ENCODE measurements around the gene TVP23C. TPM values are rescaled to one million over a fixed set of nuclear protein-coding genes. Genes with fewer than 3 reads are reported as not detected.

The TVP23C gene
- total RNA-seq, 1 experiment from 2014 or later, result 15.3 TPM

DNA sequence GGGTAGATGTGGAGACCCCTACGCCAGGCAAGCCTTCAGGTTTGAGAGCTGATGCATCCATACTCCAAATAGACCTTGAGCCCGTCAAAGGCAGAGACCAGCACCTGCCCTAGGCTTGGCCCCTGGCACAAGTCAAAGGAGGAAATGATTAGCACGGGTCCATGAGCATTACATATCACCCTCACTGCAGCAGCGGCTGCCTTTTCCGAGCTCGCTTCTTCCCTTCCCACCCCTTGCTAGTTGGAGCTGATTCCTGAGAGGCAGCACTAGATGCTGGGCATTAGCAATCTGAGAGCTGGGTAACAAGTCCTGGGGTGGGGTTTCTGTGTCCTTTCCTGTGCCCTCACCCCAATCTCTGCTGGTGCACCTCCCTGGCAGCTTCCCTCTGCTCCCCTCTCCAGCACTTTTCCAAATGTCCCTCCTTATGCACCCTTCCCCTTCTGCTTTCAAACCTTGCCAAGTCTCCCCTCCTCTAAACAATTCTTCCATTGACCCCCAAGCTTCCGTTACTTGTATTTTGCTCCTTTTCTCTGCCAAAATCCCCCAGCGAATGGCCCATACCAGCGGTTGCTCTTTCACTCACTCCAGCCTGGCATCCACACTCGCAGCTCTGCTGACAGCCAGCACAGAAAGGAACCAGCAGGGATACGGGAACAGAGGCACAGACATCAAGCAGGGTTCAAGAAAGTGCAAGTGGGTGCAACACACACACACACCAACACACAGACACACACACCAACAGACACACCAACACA lies 98.9 kb downstream of the TVP23C start:
- TF ChIP-seq, protein P1, sequence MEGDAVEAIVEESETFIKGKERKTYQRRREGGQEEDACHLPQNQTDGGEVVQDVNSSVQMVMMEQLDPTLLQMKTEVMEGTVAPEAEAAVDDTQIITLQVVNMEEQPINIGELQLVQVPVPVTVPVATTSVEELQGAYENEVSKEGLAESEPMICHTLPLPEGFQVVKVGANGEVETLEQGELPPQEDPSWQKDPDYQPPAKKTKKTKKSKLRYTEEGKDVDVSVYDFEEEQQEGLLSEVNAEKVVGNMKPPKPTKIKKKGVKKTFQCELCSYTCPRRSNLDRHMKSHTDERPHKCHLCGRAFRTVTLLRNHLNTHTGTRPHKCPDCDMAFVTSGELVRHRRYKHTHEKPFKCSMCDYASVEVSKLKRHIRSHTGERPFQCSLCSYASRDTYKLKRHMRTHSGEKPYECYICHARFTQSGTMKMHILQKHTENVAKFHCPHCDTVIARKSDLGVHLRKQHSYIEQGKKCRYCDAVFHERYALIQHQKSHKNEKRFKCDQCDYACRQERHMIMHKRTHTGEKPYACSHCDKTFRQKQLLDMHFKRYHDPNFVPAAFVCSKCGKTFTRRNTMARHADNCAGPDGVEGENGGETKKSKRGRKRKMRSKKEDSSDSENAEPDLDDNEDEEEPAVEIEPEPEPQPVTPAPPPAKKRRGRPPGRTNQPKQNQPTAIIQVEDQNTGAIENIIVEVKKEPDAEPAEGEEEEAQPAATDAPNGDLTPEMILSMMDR (IDR thresholded peaks at IDR 0.05; ENCODE audit: insufficient read depth in 1 of 2, low read depth in 1 of 2, low read length in 1 of 2, severe bottlenecking in 1 of 2, unreplicated experiment in 1 of 2), result no peak
- H3K36me3 ChIP-seq (ENCODE audit: control insufficient read depth, insufficient read depth, low read length), result no peaks in the 10 kb centered on the region
- H3K4me1 ChIP-seq, result no peaks in the 10 kb centered on the region
- H3K4me3 ChIP-seq (ENCODE audit: low read depth, low read length), result no peak overlapping the region
- no peak for DNase-seq
- H3K9me3 Mint-ChIP-seq (ENCODE audit: unreplicated experiment), result no peaks in the 10 kb centered on the region
- H3K27me3 Mint-ChIP-seq (ENCODE audit: insufficient read depth, unreplicated experiment), result no peaks in the 10 kb centered on the region
- BruUV-seq (replicated peaks), result no TSS peak
- no peaks in the 10 kb centered on the region for H3K36me3 Mint-ChIP-seq (ENCODE audit: insufficient read depth, unreplicated experiment)
- ChIA-PET CTCF (interaction anchor here (0.5 to 0.6 kb wide), 2 partner anchors 25 to 431 kb away, joined by 3 read pairs; no protein-coding TSS in a partner anchor), POLR2A (no interaction called here)
- peaks cover 16% of the 10 kb centered on the region for H3K4me1 Mint-ChIP-seq (ENCODE audit: low read depth, unreplicated experiment)
- no peaks in the 10 kb centered on the region for H3K9me3 ChIP-seq
- intact Hi-C loops (cut with micrococcal nuclease; ENCODE audit: unreplicated experiment), result no loop called here
- no peaks in the 10 kb centered on the region for H3K27me3 ChIP-seq (replicated peaks; ENCODE audit: control insufficient read depth, insufficient read depth, low read length)
- H3K4me3 Mint-ChIP-seq (ENCODE audit: unreplicated experiment), result no peak overlapping the region
- no peak overlapping the region for H3K27ac Mint-ChIP-seq (ENCODE audit: unreplicated experiment)

DNA sequence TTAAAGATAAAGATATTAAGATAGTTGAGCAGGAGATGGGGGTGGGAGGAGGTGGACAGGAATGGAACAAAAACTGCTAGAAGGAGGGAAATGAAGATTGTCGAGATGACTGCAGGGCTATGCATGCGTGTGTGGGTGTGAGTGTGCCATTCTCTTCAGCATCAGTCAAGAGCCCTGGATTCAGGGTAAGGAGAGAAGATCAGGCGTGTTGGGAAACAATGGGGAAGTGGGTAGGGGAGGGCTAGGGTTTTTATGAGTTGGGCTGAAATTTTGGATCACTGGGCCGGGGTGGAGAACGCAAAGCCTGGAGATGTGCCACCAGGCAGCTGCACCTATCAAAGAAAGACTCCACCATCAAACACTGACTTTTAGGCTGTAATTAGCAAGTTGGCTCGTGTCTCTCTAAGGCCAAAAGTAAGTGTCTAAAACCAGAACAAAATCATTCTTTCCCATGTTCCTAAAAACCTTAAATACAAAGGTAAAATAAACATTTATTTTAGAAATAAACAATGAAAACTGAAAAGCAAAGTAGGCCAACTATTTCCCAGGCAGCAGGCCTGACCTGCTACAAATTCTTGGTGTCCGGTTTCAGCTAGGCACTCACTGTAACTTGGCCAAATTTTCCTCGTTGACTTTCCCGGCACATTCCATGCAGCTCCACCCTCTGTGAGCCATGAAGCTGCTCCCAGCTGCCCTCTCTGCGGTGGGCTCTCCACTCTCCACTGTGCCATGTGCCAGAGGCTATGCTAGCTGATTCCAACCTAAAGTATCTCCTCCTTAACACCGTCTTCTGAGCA lies 100.1 kb downstream of the TVP23C start:
- intact Hi-C loops (cut with micrococcal nuclease; ENCODE audit: unreplicated experiment), result no loop called here
- no peaks in the 10 kb centered on the region for H3K27me3 ChIP-seq (replicated peaks; ENCODE audit: control insufficient read depth, insufficient read depth, low read length)
- no peaks in the 10 kb centered on the region for H3K36me3 ChIP-seq (ENCODE audit: control insufficient read depth, insufficient read depth, low read length)
- no peak overlapping the region for H3K27ac Mint-ChIP-seq (ENCODE audit: unreplicated experiment)
- no peaks in the 10 kb centered on the region for H3K9me3 ChIP-seq
- H3K36me3 Mint-ChIP-seq (ENCODE audit: insufficient read depth, unreplicated experiment), result no peaks in the 10 kb centered on the region
- no peaks in the 10 kb centered on the region for H3K27me3 Mint-ChIP-seq (ENCODE audit: insufficient read depth, unreplicated experiment)
- BruUV-seq (replicated peaks), result no TSS peak
- POLR2A ChIA-PET, result no interaction called here
- H3K4me1 Mint-ChIP-seq (ENCODE audit: low read depth, unreplicated experiment), result peaks cover 10% of the 10 kb centered on the region
- no peaks in the 10 kb centered on the region for H3K9me3 Mint-ChIP-seq (ENCODE audit: unreplicated experiment)
- H3K4me3 ChIP-seq (ENCODE audit: low read depth, low read length), result no peak overlapping the region
- no peak overlapping the region for H3K4me3 Mint-ChIP-seq (ENCODE audit: unreplicated experiment)
- CTCF ChIA-PET, result no interaction called here
- TF ChIP-seq, protein P1 (IDR thresholded peaks at IDR 0.05; ENCODE audit: insufficient read depth in 1 of 2, low read depth in 1 of 2, low read length in 1 of 2, severe bottlenecking in 1 of 2, unreplicated experiment in 1 of 2), result no peak
- no peaks in the 10 kb centered on the region for H3K4me1 ChIP-seq
- no peak for DNase-seq

DNA sequence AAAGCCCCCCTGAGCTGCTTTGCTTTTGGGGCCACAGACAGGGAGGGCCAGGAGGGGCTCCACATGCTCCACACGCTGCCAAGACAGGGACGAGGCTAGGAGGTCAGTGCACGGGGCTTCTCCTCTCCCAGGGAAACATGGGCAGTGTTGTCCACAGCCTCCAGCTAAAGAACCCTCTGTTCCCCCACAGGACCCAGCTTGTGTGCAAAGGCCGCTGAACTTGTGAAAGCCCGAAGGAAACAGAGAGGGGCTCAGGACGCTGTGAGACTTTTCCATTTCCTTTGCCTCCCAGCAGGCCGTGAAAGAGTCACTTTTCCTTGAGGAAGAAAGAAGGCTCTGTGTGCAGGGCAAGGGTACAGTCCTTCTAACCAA lies 105.6 kb downstream of the TVP23C start:
- no peak overlapping the region for H3K27ac Mint-ChIP-seq (ENCODE audit: unreplicated experiment)
- POLR2A ChIA-PET, result interaction anchor here (0.5 kb wide), 1 partner anchor 23 kb away, joined by 3 read pairs; no protein-coding TSS in a partner anchor
- intact Hi-C loops (cut with micrococcal nuclease; ENCODE audit: unreplicated experiment), result loop anchor here (2.0 kb wide), 1 partner anchor 195 kb away; no protein-coding TSS in a partner anchor

More for the DNA sequence above, 105.6 kb downstream of the TVP23C start:
- CTCF ChIA-PET, result interaction anchor here (1.0 kb wide), 1 partner anchor 197 kb away, joined by 4 read pairs; no protein-coding TSS in a partner anchor
- no peak for DNase-seq
- TF ChIP-seq, protein P1 (IDR thresholded peaks at IDR 0.05; ENCODE audit: insufficient read depth in 1 of 2, low read depth in 1 of 2, low read length in 1 of 2, severe bottlenecking in 1 of 2, unreplicated experiment in 1 of 2), result no peak
- Mint-ChIP-seq H3K9me3 (ENCODE audit: unreplicated experiment) (no peaks in the 10 kb centered on the region), H3K4me1 (ENCODE audit: low read depth, unreplicated experiment) (peaks cover 10% of the 10 kb centered on the region), H3K36me3 (ENCODE audit: insufficient read depth, unreplicated experiment) (no peaks in the 10 kb centered on the region), H3K4me3 (ENCODE audit: unreplicated experiment) (no peak overlapping the region), H3K27me3 (ENCODE audit: insufficient read depth, unreplicated experiment) (no peaks in the 10 kb centered on the region)
- no TSS peak for BruUV-seq (replicated peaks)
- no peaks in the 10 kb centered on the region for H3K36me3 ChIP-seq (ENCODE audit: control insufficient read depth, insufficient read depth, low read length)
- no peaks in the 10 kb centered on the region for H3K9me3 ChIP-seq
- no peak overlapping the region for H3K4me3 ChIP-seq (ENCODE audit: low read depth, low read length)
- H3K4me1 ChIP-seq, result peaks cover 14% of the 10 kb centered on the region; the same call in 1 of the 2 replicates
- H3K27me3 ChIP-seq (replicated peaks; ENCODE audit: control insufficient read depth, insufficient read depth, low read length), result no peaks in the 10 kb centered on the region

Measured in Caco-2 (cell line).